ENCODE measurements around the gene IL34.

The IL34 gene

DNA sequence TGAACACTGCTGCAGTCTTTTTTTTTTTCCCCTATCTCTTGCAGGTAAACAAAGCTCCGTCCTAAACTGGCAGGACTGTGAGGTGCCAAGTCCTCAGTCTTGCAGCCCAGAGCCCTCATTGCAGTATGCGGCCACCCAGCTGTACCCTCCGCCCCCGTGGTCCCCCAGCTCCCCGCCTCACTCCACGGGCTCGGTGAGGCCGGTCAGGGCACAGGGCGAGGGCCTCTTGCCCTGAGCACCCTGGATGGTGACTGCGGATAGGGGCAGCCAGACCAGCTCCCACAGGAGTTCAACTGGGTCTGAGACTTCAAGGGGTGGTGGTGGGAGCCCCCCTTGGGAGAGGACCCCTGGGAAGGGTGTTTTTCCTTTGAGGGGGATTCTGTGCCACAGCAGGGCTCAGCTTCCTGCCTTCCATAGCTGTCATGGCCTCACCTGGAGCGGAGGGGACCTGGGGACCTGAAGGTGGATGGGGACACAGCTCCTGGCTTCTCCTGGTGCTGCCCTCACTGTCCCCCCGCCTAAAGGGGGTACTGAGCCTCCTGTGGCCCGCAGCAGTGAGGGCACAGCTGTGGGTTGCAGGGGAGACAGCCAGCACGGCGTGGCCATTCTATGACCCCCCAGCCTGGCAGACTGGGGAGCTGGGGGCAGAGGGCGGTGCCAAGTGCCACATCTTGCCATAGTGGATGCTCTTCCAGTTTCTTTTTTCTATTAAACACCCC, 13.8 kb downstream of the IL34 start:
- H3K27me3 ChIP-seq (ENCODE audit: control insufficient read depth, insufficient read depth, low read length), result no peaks in the 10 kb centered on the region
- no peak overlapping the region for H3K4me3 ChIP-seq (ENCODE audit: low read depth, low read length)
- H3K27ac ChIP-seq (ENCODE audit: low read depth, low read length), result no peak overlapping the region

DNA sequence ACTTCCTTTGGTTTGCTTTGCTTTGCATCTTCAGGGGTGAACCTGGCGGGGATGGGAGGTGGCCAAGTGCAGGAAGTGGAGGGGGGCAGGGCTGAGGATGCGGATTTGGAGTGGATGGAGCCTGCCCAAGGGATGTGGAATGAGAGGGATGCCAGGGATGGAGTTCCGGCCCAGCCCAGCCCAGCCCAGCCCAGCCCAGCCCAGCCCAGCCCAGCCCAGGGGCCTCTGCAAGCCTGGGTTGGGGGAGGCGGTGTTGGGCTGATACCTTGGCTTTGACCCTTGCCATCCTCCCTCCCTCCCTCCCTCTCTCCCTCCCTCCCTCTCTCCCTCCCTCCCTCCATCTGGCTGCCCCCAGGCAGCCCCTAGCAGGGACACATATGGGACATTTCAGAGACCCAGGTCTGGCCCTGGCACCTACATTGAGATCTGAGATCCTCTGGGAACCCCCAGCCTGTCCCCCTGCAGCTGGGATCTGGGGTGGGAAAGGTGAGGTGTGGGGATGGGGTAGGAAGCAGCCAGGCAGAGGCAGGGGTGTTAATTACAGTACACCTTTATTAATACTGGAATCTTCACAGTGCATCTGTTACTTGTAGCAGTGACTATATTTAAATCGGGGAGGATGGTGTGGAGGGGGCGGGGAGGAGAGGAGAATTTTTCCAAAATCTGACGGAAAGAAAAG, 14.5 kb downstream of the IL34 start:
- Histone ChIP-seq H3K4me3 (ENCODE audit: low read depth, low read length) (no peak overlapping the region), H3K9ac (ENCODE audit: low read depth, low read length) (no peak overlapping the region), H3K27me3 (ENCODE audit: control insufficient read depth, insufficient read depth, low read length) (no peaks in the 10 kb centered on the region), H3K36me3 (ENCODE audit: control insufficient read depth, insufficient read depth, low read length) (peaks cover 16% of the 10 kb centered on the region), H3K4me1 (ENCODE audit: control insufficient read depth, insufficient read depth, low read length) (peaks cover 4% of the 10 kb centered on the region; the same call in 1 of the 2 replicates), H3K9me3 (ENCODE audit: control insufficient read depth, insufficient read depth, low read length) (no peaks in the 10 kb centered on the region), H3K27ac (ENCODE audit: low read depth, low read length) (no peak overlapping the region)

More for the DNA sequence above, 13.8 kb downstream of the IL34 start:
- Histone ChIP-seq H3K9me3 (ENCODE audit: control insufficient read depth, insufficient read depth, low read length) (no peaks in the 10 kb centered on the region), H3K36me3 (ENCODE audit: control insufficient read depth, insufficient read depth, low read length) (peaks cover 9% of the 10 kb centered on the region), H3K4me1 (ENCODE audit: control insufficient read depth, insufficient read depth, low read length) (peaks cover 4% of the 10 kb centered on the region; the same call in 1 of the 2 replicates), H3K9ac (ENCODE audit: low read depth, low read length) (no peak overlapping the region)

DNA sequence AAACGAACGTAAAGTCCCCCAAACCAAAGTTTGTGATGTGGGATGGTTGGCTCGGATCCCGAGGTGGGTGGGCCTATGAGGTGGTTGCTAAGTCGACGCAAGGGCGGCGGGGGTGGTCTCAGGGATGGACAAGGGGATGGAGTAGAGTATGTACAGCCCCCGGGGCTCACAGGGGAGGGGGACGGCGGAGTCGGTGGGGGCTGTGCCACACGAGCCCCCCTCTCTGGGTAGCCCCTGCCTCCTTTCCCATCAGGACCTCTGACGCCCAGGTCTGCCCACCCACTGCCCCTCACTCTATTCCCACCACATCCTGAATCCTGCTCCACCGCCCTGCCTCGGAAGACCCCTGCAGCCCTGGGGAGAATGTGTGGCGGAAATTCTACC, 15.2 kb downstream of the IL34 start:
- Histone ChIP-seq H3K9me3 (ENCODE audit: control insufficient read depth, insufficient read depth, low read length) (no peaks in the 10 kb centered on the region), H3K9ac (ENCODE audit: low read depth, low read length) (no peak overlapping the region), H3K4me3 (ENCODE audit: low read depth, low read length) (no peak overlapping the region), H3K27me3 (ENCODE audit: control insufficient read depth, insufficient read depth, low read length) (no peaks in the 10 kb centered on the region), H3K4me1 (ENCODE audit: control insufficient read depth, insufficient read depth, low read length) (peaks cover 4% of the 10 kb centered on the region; the same call in 1 of the 2 replicates), H3K36me3 (ENCODE audit: control insufficient read depth, insufficient read depth, low read length) (peaks cover 23% of the 10 kb centered on the region), H3K27ac (ENCODE audit: low read depth, low read length) (no peak overlapping the region)

DNA sequence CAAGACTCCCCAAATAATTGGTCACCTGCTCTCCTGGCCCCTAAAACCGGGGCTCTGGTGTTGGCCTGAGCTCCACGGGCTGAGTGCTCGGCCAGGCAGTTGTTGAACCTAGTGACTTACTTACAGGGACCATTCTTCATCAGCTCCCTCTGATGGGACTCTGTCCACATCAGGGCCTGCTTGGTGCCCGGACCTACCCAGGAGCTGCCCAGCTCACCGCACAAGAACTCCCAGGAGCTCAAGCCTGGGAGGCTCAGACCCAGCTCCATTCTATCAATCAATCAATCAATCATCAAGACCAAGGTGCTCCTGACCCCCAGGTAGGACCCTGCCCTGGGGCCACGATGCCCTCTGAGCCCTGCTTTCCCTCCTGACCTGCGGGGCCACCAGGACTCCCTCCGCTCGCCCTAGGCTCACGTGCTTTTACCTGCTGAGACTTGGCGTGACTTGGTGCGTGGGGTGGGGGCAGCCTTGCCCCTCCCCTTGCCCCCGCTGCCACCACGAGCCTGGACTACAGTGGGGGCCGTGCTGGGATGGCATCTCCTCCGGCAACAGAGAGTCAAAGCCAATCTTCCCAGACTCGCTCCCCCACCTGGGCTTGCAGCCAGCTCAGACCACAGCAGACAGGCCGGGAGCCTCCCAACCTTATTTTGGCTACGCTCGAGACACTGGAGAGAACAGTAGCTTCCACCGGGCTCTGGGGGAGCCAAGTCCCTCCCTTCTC, 15.7 kb downstream of the IL34 start:
- no peak overlapping the region for H3K9ac ChIP-seq (ENCODE audit: low read depth, low read length)
- H3K9me3 ChIP-seq (ENCODE audit: control insufficient read depth, insufficient read depth, low read length), result no peaks in the 10 kb centered on the region
- H3K4me1 ChIP-seq (ENCODE audit: control insufficient read depth, insufficient read depth, low read length), result peaks cover 4% of the 10 kb centered on the region; the same call in 1 of the 2 replicates
- H3K27ac ChIP-seq (ENCODE audit: low read depth, low read length), result no peak overlapping the region
- H3K36me3 ChIP-seq (ENCODE audit: control insufficient read depth, insufficient read depth, low read length), result peaks cover 28% of the 10 kb centered on the region
- H3K4me3 ChIP-seq (ENCODE audit: low read depth, low read length), result no peak overlapping the region
- H3K27me3 ChIP-seq (ENCODE audit: control insufficient read depth, insufficient read depth, low read length), result no peaks in the 10 kb centered on the region

DNA sequence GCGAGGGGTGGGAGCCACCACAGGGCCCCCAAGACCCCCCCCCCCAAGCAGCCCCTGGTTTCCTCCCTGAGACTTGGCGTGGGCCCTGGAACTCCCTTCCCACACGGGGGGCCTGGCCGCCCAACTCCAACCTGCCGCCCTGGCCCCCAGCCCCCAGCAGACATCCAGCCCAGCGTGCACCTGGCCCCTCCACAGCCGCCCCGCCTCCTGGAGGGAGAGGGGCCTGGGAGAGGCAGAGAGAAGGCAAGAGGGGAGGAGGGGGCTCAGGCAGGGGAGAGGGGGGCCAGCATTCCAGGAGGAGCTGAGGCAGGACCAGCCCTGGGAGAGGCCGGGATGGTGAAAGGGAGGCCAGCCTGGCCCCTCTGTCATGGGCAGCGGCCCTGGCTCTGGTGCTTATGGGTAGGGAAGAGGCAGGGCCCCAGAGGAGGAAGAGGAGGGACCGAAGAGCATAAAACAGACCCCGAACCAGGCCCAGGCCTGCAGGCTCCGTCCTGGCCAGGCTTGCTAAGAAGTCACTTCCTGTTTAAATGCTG, 16.7 kb downstream of the IL34 start:
- Histone ChIP-seq H3K36me3 (ENCODE audit: control insufficient read depth, insufficient read depth, low read length) (peaks cover 28% of the 10 kb centered on the region), H3K27ac (ENCODE audit: low read depth, low read length) (no peak overlapping the region), H3K4me3 (ENCODE audit: low read depth, low read length) (no peak overlapping the region), H3K4me1 (ENCODE audit: control insufficient read depth, insufficient read depth, low read length) (peaks cover 4% of the 10 kb centered on the region; the same call in 1 of the 2 replicates), H3K9ac (ENCODE audit: low read depth, low read length) (no peak overlapping the region), H3K27me3 (ENCODE audit: control insufficient read depth, insufficient read depth, low read length) (no peaks in the 10 kb centered on the region), H3K9me3 (ENCODE audit: control insufficient read depth, insufficient read depth, low read length) (no peaks in the 10 kb centered on the region)

DNA sequence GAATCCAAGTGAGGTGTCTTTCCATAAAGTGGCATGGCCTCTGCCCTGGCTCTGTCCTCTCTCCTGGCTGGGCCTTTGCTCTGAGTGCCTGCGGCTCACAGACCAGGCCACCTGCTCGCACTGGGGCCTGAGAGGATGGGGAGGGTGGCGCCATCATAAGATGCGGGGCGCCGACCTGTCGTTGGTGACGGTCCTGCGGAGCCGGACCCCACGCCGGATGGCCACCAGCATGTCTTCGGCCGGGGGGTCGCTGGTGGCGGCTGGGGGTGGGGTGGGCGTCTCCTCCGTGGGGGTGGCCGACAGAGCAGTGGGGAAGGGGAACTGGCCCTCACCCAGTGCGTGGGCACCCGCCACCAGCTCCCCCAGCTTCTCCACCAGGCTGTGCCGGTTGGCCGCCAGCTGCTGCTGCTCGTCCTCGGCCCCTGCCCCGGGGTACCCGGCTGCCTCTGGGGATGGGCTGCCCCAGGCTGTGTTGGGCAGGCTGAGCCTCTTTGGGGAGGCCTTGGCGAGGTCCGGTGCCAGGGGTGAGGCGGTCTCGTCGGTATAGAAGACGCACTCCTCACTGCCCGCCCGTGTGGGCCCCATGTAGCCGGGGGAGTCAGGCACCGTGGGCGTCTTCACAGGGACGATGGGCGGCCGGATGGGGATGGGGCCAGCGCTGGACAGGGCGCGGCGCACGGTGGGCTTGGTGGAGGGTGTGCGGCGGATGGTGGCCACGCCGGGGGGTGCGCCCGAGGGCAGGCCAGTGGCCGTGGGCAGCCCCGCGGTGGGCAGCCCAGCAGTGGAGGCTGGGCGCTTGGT, 17.4 kb downstream of the IL34 start:
- Histone ChIP-seq H3K9ac (ENCODE audit: low read depth, low read length) (no peak overlapping the region), H3K4me1 (ENCODE audit: control insufficient read depth, insufficient read depth, low read length) (peaks cover 4% of the 10 kb centered on the region; the same call in 1 of the 2 replicates)

DNA sequence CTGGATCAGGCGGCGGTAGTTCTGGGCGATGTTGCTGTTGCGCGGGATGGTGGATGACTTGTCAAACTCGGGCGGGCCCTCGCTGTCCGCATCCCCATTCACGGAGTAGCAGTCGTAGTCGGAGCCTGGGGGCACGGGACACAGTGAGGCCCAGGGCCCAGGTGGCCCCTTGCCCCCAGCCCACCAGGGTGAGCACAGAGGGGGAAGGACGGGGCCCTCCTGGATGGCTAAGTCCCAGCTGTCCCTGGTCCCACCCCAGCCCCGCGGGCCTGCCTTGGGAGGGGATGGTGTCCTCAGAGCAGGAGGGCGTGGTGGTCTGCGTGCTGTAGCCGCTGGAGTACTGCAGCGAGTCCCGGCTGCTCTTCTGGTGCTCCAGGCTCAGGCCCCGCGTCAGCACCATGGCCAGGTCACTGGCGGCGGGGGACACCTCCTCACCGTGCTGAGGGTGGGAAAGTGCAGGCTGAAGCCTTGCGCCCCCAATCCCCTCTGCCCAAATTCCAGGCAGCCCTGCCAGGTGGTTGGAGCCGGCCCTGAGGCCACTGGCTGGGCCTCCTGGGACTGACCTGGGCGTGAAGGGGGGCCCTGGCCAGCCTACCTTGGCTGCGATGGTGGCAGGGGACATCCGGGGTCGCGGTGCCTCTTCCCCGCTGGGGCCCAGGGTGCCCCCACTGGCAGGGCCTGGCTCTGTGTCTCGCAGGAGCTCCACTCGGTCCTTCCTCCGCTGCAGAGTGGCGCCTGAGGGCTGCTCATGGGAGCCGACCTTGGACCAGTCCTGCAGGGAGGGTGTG, 18.2 kb downstream of the IL34 start:
- H3K9ac ChIP-seq (ENCODE audit: low read depth, low read length), result no peak overlapping the region
- H3K9me3 ChIP-seq (ENCODE audit: control insufficient read depth, insufficient read depth, low read length), result no peaks in the 10 kb centered on the region
- H3K27ac ChIP-seq (ENCODE audit: low read depth, low read length), result no peak overlapping the region
- H3K4me1 ChIP-seq (ENCODE audit: control insufficient read depth, insufficient read depth, low read length), result peaks cover 4% of the 10 kb centered on the region; the same call in 1 of the 2 replicates
- H3K36me3 ChIP-seq (ENCODE audit: control insufficient read depth, insufficient read depth, low read length), result peaks cover 28% of the 10 kb centered on the region
- H3K4me3 ChIP-seq (ENCODE audit: low read depth, low read length), result no peak overlapping the region
- no peaks in the 10 kb centered on the region for H3K27me3 ChIP-seq (ENCODE audit: control insufficient read depth, insufficient read depth, low read length)

More for the DNA sequence above, 17.4 kb downstream of the IL34 start:
- Histone ChIP-seq H3K36me3 (ENCODE audit: control insufficient read depth, insufficient read depth, low read length) (peaks cover 28% of the 10 kb centered on the region), H3K27ac (ENCODE audit: low read depth, low read length) (no peak overlapping the region), H3K4me3 (ENCODE audit: low read depth, low read length) (no peak overlapping the region), H3K27me3 (ENCODE audit: control insufficient read depth, insufficient read depth, low read length) (no peaks in the 10 kb centered on the region), H3K9me3 (ENCODE audit: control insufficient read depth, insufficient read depth, low read length) (no peaks in the 10 kb centered on the region)

DNA sequence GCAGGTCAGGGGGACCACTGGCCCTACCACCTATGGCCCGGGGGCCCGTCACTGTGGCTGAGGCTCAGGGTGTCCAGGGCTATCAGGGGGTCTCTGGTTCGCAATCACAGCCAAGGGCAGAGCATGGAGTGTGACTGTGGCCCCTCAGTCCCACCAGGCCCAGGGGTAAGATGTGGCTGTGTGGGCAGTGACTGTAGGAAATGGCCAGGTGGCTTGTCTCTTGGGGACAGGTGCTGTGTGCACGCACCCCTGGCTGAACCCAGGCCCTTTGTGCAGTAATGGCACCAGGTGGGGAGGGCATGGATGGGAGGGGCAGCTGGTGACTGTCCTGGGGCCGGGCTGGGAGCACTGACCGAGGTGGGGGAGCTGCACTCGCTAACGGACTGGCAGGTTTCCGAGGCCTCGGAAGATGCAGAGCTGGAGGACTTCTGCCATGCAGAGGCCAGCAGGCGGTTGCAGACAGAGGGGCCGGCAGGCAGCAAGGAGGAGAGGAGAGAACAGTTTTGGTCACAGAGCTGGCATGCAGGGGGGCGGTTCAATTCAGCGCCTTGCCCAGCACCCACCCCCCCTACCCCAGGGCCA, 18.8 kb downstream of the IL34 start:
- H3K4me1 ChIP-seq (ENCODE audit: control insufficient read depth, insufficient read depth, low read length), result peaks cover 3% of the 10 kb centered on the region; the same call in 1 of the 2 replicates
- H3K27ac ChIP-seq (ENCODE audit: low read depth, low read length), result no peak overlapping the region
- H3K27me3 ChIP-seq (ENCODE audit: control insufficient read depth, insufficient read depth, low read length), result no peaks in the 10 kb centered on the region
- H3K9me3 ChIP-seq (ENCODE audit: control insufficient read depth, insufficient read depth, low read length), result no peaks in the 10 kb centered on the region
- no peak overlapping the region for H3K9ac ChIP-seq (ENCODE audit: low read depth, low read length)
- H3K4me3 ChIP-seq (ENCODE audit: low read depth, low read length), result no peak overlapping the region
- H3K36me3 ChIP-seq (ENCODE audit: control insufficient read depth, insufficient read depth, low read length), result peaks cover 31% of the 10 kb centered on the region

DNA sequence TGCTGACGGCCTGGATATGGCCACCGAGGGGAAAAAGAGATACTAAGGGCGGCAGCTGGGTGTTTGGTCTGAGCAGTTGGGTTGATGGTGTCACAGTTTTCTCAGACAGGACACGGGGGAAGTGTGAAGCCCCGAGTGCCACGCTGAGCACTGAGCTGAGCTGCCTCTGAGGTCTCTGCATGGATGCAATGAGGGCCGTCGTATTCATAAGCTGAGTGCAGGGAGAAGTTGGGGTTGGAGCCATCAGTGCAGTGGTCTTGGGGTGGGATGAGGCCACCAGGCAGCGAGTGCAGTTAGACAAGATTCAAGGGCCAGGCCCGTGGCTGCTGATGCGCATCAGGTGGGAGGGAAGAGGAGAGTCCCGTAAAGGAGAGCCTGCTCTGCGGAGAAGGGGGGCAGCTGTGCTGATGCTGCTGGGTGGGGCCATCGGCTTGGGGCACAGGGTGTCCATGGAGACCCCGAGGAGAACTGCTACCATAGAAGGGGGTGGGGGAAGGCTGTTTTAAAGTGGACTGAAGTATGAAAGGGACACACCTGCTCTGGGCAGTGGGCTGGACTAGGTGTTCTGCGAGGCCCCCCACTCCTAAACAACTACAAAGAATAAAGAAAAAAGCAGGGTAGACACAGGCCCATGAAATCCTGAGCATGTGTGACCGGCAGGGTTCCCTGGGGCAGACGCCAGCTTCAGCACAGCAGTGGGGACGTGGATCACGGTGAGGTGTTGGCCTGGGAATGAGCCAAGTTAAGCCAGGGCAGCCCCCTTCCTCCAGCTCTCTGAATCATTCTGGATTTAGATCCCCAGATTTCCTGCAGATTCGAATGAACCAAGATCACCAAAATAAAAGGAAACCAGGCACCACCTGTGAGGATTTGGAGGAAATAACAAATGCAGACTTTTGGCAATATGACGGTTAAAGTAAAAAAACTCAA, 19.7 kb downstream of the IL34 start:
- Histone ChIP-seq H3K9ac (ENCODE audit: low read depth, low read length) (no peak overlapping the region), H3K27ac (ENCODE audit: low read depth, low read length) (no peak overlapping the region), H3K27me3 (ENCODE audit: control insufficient read depth, insufficient read depth, low read length) (no peaks in the 10 kb centered on the region), H3K4me3 (ENCODE audit: low read depth, low read length) (no peak overlapping the region), H3K36me3 (ENCODE audit: control insufficient read depth, insufficient read depth, low read length) (peaks cover 35% of the 10 kb centered on the region), H3K4me1 (ENCODE audit: control insufficient read depth, insufficient read depth, low read length) (no peaks in the 10 kb centered on the region), H3K9me3 (ENCODE audit: control insufficient read depth, insufficient read depth, low read length) (no peaks in the 10 kb centered on the region)

All from HUES48 (cell line).